HG03097 (cell line): ENCODE measurements around the gene GJB3.
"Not testable (repeated sequence)": the region's sequence is repeated elsewhere in the genome, so short reads cannot be mapped to it uniquely, and the experiment has no call there.

Experiments used
- ATAC-seq: cut with Tn5 transposase; IDR thresholded peaks from one replicate; pipeline ENCODE4 v1.9.1; 2021; ENCODE audit not compliant: unreplicated experiment, low FRiP score

GJB3 gene

DNA sequence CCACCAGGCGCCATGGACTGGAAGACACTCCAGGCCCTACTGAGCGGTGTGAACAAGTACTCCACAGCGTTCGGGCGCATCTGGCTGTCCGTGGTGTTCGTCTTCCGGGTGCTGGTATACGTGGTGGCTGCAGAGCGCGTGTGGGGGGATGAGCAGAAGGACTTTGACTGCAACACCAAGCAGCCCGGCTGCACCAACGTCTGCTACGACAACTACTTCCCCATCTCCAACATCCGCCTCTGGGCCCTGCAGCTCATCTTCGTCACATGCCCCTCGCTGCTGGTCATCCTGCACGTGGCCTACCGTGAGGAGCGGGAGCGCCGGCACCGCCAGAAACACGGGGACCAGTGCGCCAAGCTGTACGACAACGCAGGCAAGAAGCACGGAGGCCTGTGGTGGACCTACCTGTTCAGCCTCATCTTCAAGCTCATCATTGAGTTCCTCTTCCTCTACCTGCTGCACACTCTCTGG lies 3.8 kb downstream of the GJB3 start:
- ATAC-seq: no peak

- no peak for ATAC-seq
These were observed 4.3 kb downstream of the GJB3 start for GRCh38 chr1:34785231-34785874.

- ATAC-seq: no peak
These were observed 5.0 kb downstream of the GJB3 start for GRCh38 chr1:34785875-34786470.

- no peak for ATAC-seq
These were observed 5.7 kb downstream of the GJB3 start for GRCh38 chr1:34786521-34787325.

- no peak for ATAC-seq
These were observed 6.7 kb downstream of the GJB3 start for GRCh38 chr1:34787461-34788420.

DNA sequence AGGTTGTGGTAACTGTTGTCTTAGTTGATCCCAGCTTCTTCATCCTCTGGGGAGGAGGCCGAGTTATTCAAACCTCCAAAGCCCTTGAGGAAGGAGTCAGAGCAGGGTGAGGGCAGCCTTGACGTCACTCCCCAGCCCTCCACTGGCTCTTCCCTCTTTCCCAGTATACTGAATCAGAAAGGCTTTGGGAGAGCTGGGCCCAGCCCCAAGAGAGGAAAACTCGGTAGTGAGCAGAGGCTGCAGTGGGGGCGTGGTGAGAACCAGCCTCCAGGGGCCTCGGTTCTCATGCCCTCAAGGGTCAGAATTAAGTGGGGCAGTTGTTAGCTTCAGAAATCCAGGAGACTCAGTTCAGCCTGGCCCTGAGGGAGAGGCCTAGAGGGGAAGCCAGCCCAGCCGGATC lies 10.0 kb downstream of the GJB3 start:
- no peak for ATAC-seq

GRCh38 chr1:34792424-34792823 lies 11.4 kb downstream of the GJB3 start:
- no peak for ATAC-seq

- no peak for ATAC-seq
These were observed 12.1 kb downstream of the GJB3 start, which contains the start of gene GJA4 for GRCh38 chr1:34792868-34793727. GJA4 (plus strand) TSS chr1:34792999; CDS start chr1:34794214, 1,215 bp downstream.

GRCh38 chr1:34794001-34794789 lies 13.2 kb downstream of the GJB3 start:
- no peak for ATAC-seq

- ATAC-seq: no peak
These were observed 13.8 kb downstream of the GJB3 start for GRCh38 chr1:34794790-34795180.

DNA sequence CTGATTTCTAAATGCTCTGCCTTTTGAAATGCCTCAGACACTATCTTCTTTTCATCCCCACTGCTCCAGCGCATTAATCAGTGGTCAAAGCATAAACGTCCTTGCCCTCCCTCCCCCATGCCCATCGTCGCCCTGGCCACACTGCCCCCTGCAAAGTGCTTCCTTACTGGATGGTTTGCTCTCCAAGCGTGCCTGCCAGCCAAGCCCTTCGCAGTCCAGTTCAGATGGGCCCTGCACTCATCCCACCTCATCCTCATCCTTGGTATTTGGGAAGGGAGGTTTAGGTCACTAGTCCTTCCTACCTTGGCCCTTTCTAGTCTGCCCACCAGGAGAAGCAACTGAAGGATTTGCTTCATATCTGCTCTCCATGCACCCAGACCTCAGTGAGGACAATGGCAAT lies 14.9 kb downstream of the GJB3 start:
- no peak for ATAC-seq

DNA sequence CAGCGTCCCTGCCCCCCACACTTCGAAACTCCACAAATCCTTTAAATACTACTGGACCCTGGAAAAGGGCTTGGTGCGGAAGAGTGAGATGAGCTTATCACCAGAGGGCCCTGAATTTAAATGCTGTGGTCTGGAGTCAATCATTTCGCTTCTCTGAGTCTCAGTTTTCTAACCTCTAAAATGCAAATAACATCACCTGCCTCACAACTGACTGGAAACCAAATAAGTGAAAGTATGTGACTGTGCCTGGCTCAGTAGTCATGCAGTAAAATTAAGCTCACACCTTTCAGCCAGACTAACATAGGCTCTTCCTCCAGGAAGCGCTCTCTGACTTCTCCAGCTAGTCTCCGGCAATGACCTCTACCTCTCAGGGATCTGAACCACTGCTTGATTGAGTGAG lies 16.0 kb downstream of the GJB3 start:
- no peak for ATAC-seq

- no peak for ATAC-seq
These were observed 19.2 kb downstream of the GJB3 start for GRCh38 chr1:34800214-34800613.

GRCh38 chr1:34803770-34804169 lies 22.8 kb downstream of the GJB3 start:
- no peak for ATAC-seq

- no peak for ATAC-seq
These were observed 25.4 kb downstream of the GJB3 start for GRCh38 chr1:34806396-34806795.

GRCh38 chr1:34808051-34808810 lies 27.2 kb downstream of the GJB3 start:
- ATAC-seq: no peak

DNA sequence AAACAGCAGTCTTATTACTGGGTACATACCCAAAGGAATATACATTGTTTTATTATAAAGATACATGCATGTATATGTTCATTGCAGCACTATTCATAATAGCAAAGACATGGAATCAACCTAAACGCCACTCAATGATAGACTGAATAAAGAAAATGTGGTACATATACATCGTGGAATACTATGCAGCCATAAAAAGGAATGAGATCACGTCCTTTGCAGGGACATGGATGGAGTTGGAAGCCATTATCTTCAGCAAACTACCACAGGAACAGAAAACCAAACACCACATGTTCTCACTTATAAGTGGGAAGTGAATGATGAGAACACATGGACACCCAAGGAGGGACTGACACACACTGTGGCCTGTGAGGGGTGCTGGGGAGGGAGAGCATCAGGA lies 29.8 kb downstream of the GJB3 start:
- not testable (repeated sequence) for ATAC-seq

GRCh38 chr1:34816332-34816731 lies 35.3 kb downstream of the GJB3 start:
- no peak for ATAC-seq
